Cardiac fibroblast (primary cell): ENCODE measurements around the gene SGSH.

ENCODE experiments used
- DNase-seq, 2 donors: peaks; one replicate each; pipeline versions ENCODE4 v3.0.0 to v3.0.0-alpha.2; 2010; ENCODE audit warnings: low read depth in 2 of 2
- H3K4me3 ChIP-seq, 2 donors: replicated peaks in 1 of 2; 1 replicate in 1 of 2; 2 replicates in 1 of 2; pipeline ENCODE4 v1.5.1; 2011; ENCODE audit warnings: low read depth in 2 of 2, low read length in 2 of 2, mild to moderate bottlenecking in 2 of 2, moderate library complexity in 1 of 2
- CTCF ChIP-seq: IDR thresholded peaks from one replicate; pipeline ENCODE4 v1.5.1; 2011; ENCODE audit warnings: low read depth, mild to moderate bottlenecking, low read length, inconsistent platforms

SGSH gene

GRCh38 chr17:80182118-80182844 is 37.9 kb downstream of the SGSH start:
- DNase-seq, result no peak
- no peak for TF ChIP-seq CTCF
- no peak overlapping the region for H3K4me3 ChIP-seq

DNA sequence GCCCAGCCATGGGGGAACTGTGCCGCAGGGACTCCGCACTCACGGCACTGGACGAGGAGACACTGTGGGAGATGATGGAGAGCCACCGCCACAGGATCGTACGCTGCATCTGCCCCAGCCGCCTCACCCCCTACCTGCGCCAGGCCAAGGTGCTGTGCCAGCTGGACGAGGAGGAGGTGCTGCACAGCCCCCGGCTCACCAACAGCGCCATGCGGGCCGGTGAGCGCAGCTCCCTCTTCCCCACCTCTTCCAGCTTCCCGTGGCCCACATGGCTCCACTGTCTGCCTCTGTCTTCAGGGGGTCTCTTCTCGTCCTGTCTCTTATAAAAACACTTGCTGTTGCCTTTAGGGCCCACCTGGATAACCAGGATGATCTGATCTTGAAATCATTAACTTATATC is 38.7 kb downstream of the SGSH start:
- DNase-seq, result no peak
- no peak for TF ChIP-seq CTCF
- no peak overlapping the region for H3K4me3 ChIP-seq

- H3K4me3 ChIP-seq, result no peak overlapping the region
- TF ChIP-seq CTCF, result no peak
- DNase-seq, result no peak
Measured at GRCh38 chr17:80180192-80180591, 39.9 kb downstream of the SGSH start.

- no peak for DNase-seq
- TF ChIP-seq CTCF, result no peak
- H3K4me3 ChIP-seq, result no peak overlapping the region
Measured at GRCh38 chr17:80177986-80178595, 42.0 kb downstream of the SGSH start.

GRCh38 chr17:80176757-80177156 is 43.4 kb downstream of the SGSH start:
- H3K4me3 ChIP-seq, result no peak overlapping the region
- no peak for TF ChIP-seq CTCF
- no peak for DNase-seq

DNA sequence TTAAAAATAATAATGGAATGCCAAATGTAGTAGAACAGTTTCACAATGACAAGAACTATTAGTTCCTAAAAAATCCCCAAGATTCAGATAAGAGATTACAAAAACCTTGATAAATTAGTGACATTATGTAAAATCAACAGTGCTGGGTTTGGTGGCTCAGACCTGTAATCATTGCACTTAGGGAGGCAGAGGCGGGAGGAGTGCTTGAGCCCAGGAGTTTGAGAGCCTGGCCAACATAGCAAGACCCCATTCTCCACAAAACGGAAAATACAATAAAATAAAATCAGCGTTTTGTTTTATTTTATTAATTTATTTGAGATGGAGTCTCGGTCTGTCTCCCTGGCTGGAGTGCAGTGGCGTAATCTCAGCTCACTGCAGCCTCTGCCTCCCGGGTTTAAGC is 46.2 kb downstream of the SGSH start:
- DNase-seq, result no peak
- no peak for TF ChIP-seq CTCF
- no peak overlapping the region for H3K4me3 ChIP-seq
